Type B pancreatic cell (in vitro differentiated cells): ENCODE measurements around the gene MYO5B. TPM values are rescaled to one million over a fixed set of nuclear protein-coding genes. Genes with fewer than 3 reads are reported as not detected.

ENCODE experiments used
- DNase-seq: peaks from one replicate; pipeline ENCODE4 v3.0.0; 2021; ENCODE audit warnings: mixed read lengths; ENCODE audit not compliant: unreplicated experiment; ENCODE audit errors: extremely low spot score
- H3K27ac Mint-ChIP-seq: 2 replicates; pipeline ENCODE4 v1.8.0; 2021; ENCODE audit warnings: mild to moderate bottlenecking, mixed read lengths
- H3K27me3 Mint-ChIP-seq: 2 replicates; pipeline ENCODE4 v1.8.0; 2021; ENCODE audit warnings: mixed read lengths
- H3K36me3 Mint-ChIP-seq: 2 replicates; pipeline ENCODE4 v1.8.0; 2021; ENCODE audit warnings: mixed read lengths
- H3K4me1 Mint-ChIP-seq: one replicate; pipeline ENCODE4 v1.8.0; 2021; ENCODE audit warnings: mixed read lengths; ENCODE audit not compliant: unreplicated experiment
- H3K4me3 Mint-ChIP-seq: 2 replicates; pipeline ENCODE4 v1.8.0; 2021; ENCODE audit warnings: mild to moderate bottlenecking, mixed read lengths
- H3K9me3 Mint-ChIP-seq: 2 replicates; pipeline ENCODE4 v1.8.0; 2021; ENCODE audit warnings: mixed read lengths
- total RNA-seq: library from RNA; stranded (reverse); gene quantifications from 2 replicates; pipeline ENCODE4 v1.2.1, GENCODE V29; 2021; ENCODE audit warnings: low replicate concordance
- TF ChIP-seq, protein P1 (sequence below): fragments of 200-600 bp; sonication (generic); conservative IDR thresholded peaks from 2 replicates; pipeline ENCODE4 v1.5.0; 2021; ENCODE audit warnings: antibody characterized with exemption, mild to moderate bottlenecking

The MYO5B gene
- total RNA-seq, 1 donor from 2014 or later = 51.7 TPM

DNA sequence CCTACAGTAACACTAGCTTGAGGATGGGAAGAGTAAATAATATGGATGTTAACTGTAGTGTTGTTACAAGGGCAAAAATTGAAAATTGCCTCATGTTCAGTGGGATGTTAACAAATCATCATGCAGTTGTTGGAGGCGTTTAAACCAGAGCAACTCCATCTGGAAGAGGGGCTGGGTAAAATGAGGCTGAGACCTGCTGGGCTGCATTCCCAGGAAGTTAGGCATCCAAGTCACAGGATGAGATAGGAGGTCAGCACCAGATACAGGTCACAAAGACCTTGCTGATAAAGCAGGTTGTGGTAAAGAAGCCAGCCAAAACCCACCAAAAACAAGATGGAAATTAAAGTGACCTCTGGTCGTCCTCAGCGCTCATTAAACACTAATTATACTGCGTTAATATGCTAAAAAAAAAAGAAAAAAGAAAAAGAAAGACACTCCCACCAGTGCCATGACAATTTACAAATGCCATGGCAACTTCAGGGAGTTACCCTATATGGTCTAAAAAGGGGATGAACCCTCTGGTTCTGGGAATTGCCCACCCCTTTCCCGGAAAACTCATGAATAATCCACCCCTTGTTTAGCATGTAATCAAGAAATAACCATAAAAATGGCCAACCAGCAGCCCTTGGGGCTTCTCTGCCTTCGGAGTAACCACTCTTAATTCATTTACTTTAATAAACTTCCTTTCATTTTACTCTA lies 101.4 kb downstream of the MYO5B start:
- DNase-seq = no peak
- H3K4me1 Mint-ChIP-seq = peaks cover 25% of the 10 kb centered on the region
- TF ChIP-seq, protein P1, sequence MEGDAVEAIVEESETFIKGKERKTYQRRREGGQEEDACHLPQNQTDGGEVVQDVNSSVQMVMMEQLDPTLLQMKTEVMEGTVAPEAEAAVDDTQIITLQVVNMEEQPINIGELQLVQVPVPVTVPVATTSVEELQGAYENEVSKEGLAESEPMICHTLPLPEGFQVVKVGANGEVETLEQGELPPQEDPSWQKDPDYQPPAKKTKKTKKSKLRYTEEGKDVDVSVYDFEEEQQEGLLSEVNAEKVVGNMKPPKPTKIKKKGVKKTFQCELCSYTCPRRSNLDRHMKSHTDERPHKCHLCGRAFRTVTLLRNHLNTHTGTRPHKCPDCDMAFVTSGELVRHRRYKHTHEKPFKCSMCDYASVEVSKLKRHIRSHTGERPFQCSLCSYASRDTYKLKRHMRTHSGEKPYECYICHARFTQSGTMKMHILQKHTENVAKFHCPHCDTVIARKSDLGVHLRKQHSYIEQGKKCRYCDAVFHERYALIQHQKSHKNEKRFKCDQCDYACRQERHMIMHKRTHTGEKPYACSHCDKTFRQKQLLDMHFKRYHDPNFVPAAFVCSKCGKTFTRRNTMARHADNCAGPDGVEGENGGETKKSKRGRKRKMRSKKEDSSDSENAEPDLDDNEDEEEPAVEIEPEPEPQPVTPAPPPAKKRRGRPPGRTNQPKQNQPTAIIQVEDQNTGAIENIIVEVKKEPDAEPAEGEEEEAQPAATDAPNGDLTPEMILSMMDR = no peak
- peak overlapping the region; percentile 1 for H3K27ac Mint-ChIP-seq
- no peaks in the 10 kb centered on the region for H3K9me3 Mint-ChIP-seq
- no peaks in the 10 kb centered on the region for H3K36me3 Mint-ChIP-seq
- no peaks in the 10 kb centered on the region for H3K27me3 Mint-ChIP-seq
- no peak overlapping the region for H3K4me3 Mint-ChIP-seq

DNA sequence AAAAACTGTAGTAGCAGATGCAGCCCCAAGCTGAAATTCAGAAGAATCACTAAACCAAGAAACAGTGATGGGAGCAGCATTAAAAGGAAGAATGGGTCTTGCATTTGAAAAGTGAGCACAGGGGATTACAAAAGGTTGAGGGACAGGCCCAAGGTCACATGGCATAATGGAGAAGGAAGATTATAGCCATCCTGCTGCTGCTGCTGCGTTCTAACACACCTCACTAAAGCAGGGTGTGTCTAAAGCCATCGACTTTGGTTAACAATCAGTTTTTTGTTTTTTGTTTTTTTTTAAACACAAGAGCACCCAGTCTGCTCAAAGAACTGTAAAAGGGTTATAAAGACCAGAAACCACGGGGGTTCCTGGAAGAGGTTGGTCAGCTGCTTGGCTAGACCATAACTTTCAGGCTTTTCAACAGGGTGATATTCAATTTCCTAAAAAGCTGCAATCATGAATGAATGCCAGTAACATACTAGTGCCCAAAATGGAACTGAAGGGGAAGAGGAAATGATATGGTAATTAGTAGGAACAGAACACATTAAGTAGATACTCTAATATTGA lies 102.6 kb downstream of the MYO5B start:
- Mint-ChIP-seq H3K36me3 (no peaks in the 10 kb centered on the region), H3K4me3 (peak overlapping the region; percentile 6), H3K27ac (peak overlapping the region; percentile 3), H3K4me1 (peaks cover 25% of the 10 kb centered on the region), H3K9me3 (no peaks in the 10 kb centered on the region), H3K27me3 (no peaks in the 10 kb centered on the region)
- no peak for DNase-seq
- TF ChIP-seq, protein P1 = no peak

DNA sequence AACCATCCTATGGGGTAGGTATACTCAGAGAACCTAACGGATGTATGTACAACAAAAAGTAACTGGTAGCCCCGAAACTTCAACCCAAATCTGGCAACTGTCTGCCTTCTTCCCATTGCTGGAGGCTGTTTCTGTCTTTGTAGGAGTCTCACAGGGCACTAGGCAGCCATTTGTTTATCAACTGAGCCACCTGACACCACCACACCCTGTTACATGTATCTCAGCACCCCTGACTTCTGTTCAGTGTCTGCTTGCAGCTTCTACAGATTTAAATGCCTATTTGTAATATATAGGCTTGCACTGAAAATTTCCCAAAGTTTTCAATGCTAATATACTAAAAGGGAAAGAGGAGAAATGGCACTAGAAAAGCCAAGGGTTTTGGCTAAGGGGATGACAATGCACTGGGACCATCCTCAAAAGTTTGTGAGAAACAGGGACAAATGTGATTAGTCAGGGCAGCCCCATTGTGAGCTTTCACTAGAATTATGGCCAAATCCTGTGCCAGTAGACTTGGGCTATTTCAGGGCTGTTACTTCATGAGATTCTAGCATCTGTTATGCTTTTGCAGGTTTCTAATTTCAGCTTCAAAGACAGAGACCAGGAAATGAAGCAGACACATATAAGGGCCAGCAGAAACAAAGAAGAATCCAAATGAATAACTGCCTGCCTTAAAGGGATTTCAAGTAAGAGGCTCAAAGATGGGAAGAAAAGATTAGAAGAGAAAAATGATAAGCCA lies 103.3 kb downstream of the MYO5B start:
- Mint-ChIP-seq H3K4me3 (peak overlapping the region; percentile 6), H3K27me3 (no peaks in the 10 kb centered on the region), H3K9me3 (no peaks in the 10 kb centered on the region), H3K27ac (peak overlapping the region; percentile 44), H3K4me1 (peaks cover 25% of the 10 kb centered on the region), H3K36me3 (no peaks in the 10 kb centered on the region)
- TF ChIP-seq, protein P1 = no peak
- DNase-seq = no peak

DNA sequence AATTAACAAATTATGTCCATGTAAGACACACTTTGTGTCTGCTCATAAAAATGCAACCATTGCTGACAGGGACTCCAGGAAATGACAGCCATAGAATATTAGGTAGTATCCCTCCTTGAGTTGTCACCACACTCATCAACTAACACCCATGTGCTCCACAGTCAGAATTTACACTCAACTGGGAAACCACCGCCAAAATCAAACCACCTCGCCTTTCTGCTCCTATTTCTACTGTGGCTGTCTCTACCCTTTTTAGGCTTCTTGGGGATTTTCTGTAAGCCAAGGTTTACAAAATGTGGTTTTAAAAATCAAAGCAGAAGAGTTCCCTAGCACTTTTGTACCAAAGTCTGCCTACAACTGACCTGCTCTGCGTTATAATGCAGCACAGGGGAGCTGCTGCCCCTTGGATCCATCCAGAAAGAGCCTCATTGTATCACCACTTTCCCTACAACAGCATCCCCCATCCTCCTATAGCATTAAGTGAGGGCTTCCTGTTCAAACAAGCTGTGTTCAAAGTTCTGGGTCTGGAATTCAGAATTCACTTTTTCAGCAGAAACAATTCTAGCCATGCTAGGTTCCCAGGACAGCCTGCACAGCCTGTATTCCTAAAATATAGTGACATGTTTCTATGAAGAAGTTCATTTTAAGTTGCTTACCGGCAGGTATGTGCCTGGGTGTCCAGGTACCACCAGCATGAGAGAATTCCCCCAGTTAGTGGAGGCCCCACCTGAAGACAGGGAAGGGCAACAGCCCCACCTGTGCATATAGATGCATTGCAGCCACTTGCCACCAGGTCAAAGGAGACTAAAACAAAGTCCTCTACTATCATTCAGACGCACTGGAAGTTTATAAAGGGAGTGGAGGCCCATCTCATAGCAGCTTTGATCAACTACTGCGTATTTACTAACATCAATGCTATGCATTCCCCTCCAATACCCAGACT lies 104.3 kb downstream of the MYO5B start:
- TF ChIP-seq, protein P1 = no peak
- Mint-ChIP-seq H3K4me3 (no peak overlapping the region), H3K27me3 (no peaks in the 10 kb centered on the region), H3K4me1 (peaks cover 25% of the 10 kb centered on the region), H3K27ac (no peak overlapping the region), H3K36me3 (no peaks in the 10 kb centered on the region), H3K9me3 (no peaks in the 10 kb centered on the region)
- no peak for DNase-seq

DNA sequence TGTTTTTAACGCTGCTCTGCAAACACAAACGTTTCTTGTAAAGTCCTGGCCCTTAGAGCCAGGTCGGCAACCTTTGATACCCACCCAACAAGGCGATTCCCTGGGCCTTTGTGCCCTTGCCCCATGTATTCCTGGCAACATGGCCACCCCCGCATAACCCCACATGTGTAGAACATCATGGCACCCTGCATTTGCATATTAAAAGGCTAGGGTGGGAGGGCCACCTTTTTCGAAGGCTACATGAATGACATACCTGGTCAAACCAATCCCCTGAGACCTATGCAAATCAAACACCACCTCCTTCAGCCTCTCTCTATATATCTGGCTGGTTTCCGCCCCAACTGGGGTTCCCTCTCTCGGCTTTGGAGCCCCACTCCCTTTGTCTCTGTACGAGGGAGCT lies 105.2 kb downstream of the MYO5B start:
- no peak for DNase-seq
- H3K36me3 Mint-ChIP-seq = no peaks in the 10 kb centered on the region
- peaks cover 25% of the 10 kb centered on the region for H3K4me1 Mint-ChIP-seq
- H3K9me3 Mint-ChIP-seq = no peaks in the 10 kb centered on the region
- TF ChIP-seq, protein P1 = no peak
- no peak overlapping the region for H3K4me3 Mint-ChIP-seq
- no peak overlapping the region for H3K27ac Mint-ChIP-seq
- no peaks in the 10 kb centered on the region for H3K27me3 Mint-ChIP-seq
